GM19324 (cell line): ENCODE results near the gene PARD6B.

ENCODE experiments used
- ATAC-seq: cut with Tn5 transposase; IDR thresholded peaks from one replicate; pipeline ENCODE4 v1.9.1; 2021; ENCODE audit warnings: mild to moderate bottlenecking, moderate library complexity; ENCODE audit not compliant: unreplicated experiment, low FRiP score

PARD6B gene

GRCh38 chr20:50723672-50724071, 7.7 kb upstream of the PARD6B start:
- ATAC-seq = no peak

GRCh38 chr20:50724112-50724725, 7.2 kb upstream of the PARD6B start:
- ATAC-seq = no peak

- ATAC-seq = no peak
Measured at GRCh38 chr20:50724851-50725723, 6.3 kb upstream of the PARD6B start.

- no peak for ATAC-seq
Measured at GRCh38 chr20:50725724-50726005, 5.7 kb upstream of the PARD6B start.

GRCh38 chr20:50726955-50727791, 4.2 kb upstream of the PARD6B start:
- ATAC-seq = no peak

- no peak for ATAC-seq
Measured at GRCh38 chr20:50727792-50728485, 3.4 kb upstream of the PARD6B start.

GRCh38 chr20:50728486-50728980, 2.8 kb upstream of the PARD6B start:
- ATAC-seq = no peak

GRCh38 chr20:50728981-50729874, 2.2 kb upstream of the PARD6B start:
- no peak for ATAC-seq

GRCh38 chr20:50729901-50730764, 1.2 kb upstream of the PARD6B start:
- ATAC-seq = no peak

- no peak for ATAC-seq
Measured at GRCh38 chr20:50730765-50731054, 670 bp upstream of the PARD6B start.

GRCh38 chr20:50731930-50732690, 730 bp downstream of the PARD6B start:
- no peak for ATAC-seq

GRCh38 chr20:50733644-50734349, 2.4 kb downstream of the PARD6B start:
- ATAC-seq = no peak

- ATAC-seq = no peak
Measured at GRCh38 chr20:50734730-50735679, 3.6 kb downstream of the PARD6B start.

- ATAC-seq = no peak
Measured at GRCh38 chr20:50735813-50736212, 4.4 kb downstream of the PARD6B start.

- no peak for ATAC-seq
Measured at GRCh38 chr20:50737352-50737751, 6.0 kb downstream of the PARD6B start.

GRCh38 chr20:50743087-50743486, 11.7 kb downstream of the PARD6B start:
- no peak for ATAC-seq
